GM12878 (cell line): ENCODE data around the gene BMF. TPM values are rescaled to one million over a fixed set of nuclear protein-coding genes. Genes with fewer than 3 reads are reported as not detected.
A peak's percentile ranks its signal among the peaks of the same experiment; 100 is the strongest.

Source experiments
- BACH1 ChIP-seq: fragments of 450-650 bp; IDR thresholded peaks from 2 replicates; pipeline ENCODE4 v1.6.1; 2017; ENCODE audit warnings: mild to moderate bottlenecking, borderline replicate concordance
- CUX1 ChIP-seq: IDR thresholded peaks from 2 replicates; pipeline ENCODE4 v1.6.1; 2012; ENCODE audit warnings: improper control_type of control experiment, low read depth, low read length; ENCODE audit not compliant: insufficient replicate concordance
- E2F8 ChIP-seq: fragments of 450-650 bp; IDR thresholded peaks from 2 replicates; pipeline ENCODE4 v1.6.1; 2018; ENCODE audit warnings: mild to moderate bottlenecking, low read depth, moderate library complexity; ENCODE audit not compliant: partially characterized antibody
- EGR1 ChIP-seq, 2 experiments: IDR thresholded peaks; 1 replicate in 1 of 2; 2 replicates in 1 of 2; pipeline ENCODE4 v1.6.1; 2011 to 2012; ENCODE audit warnings: low read depth in 2 of 2, low read length in 2 of 2, borderline replicate concordance in 1 of 2, mild to moderate bottlenecking in 1 of 2, moderate library complexity in 1 of 2
- ELK1 ChIP-seq: IDR thresholded peaks from 2 replicates; pipeline ENCODE4 v1.6.1; 2012; ENCODE audit warnings: low read depth, low read length, improper control_type of control experiment
- GATAD2B ChIP-seq: fragments of 450-650 bp; conservative IDR thresholded peaks from 2 replicates; pipeline ENCODE4 v1.6.1; 2017; ENCODE audit warnings: low read depth, mild to moderate bottlenecking, moderate library complexity
- JUNB ChIP-seq: IDR thresholded peaks from 2 replicates; pipeline ENCODE4 v1.6.1; 2016; ENCODE audit warnings: antibody characterized with exemption, mild to moderate bottlenecking
- NRF1 ChIP-seq: conservative IDR thresholded peaks from 2 replicates; pipeline ENCODE4 v1.6.1; 2011; ENCODE audit warnings: mild to moderate bottlenecking, low read depth, low read length, improper control_type of control experiment
- RELB ChIP-seq: fragments of 450-650 bp; IDR thresholded peaks from 2 replicates; pipeline ENCODE4 v1.6.1; 2017; ENCODE audit warnings: low read depth, mild to moderate bottlenecking, moderate library complexity
- SUZ12 ChIP-seq: fragments of 200-600 bp; sonication (generic); IDR thresholded peaks from one replicate; pipeline ENCODE4 v1.6.1; 2018; ENCODE audit warnings: antibody characterized with exemption, mild to moderate bottlenecking; ENCODE audit not compliant: unreplicated experiment
- ZNF622 ChIP-seq: fragments of 450-650 bp; IDR thresholded peaks from 2 replicates; pipeline ENCODE4 v1.6.1; 2017; ENCODE audit warnings: mild to moderate bottlenecking, inconsistent platforms
- ZNF687 ChIP-seq: fragments of 450-650 bp; IDR thresholded peaks from 2 replicates; pipeline ENCODE4 v1.6.1; 2017; ENCODE audit warnings: mild to moderate bottlenecking, moderate library complexity
- polyA plus RNA-seq, 11 experiments: library from polyadenylated mRNA; depleted of rRNA in 4 of 11; unstranded in 6 of 11; stranded (reverse) in 5 of 11; fragments of >200 nt; fragmentation: Nextera tagmentation in 4 of 11; fragmentation: Illumina TruSeq in 1 of 11; extraction: Ambion mirVana in 4 of 11; extraction: Trizol in 1 of 11; gene quantifications; 1 replicate in 1 of 11; 2 replicates in 10 of 11; pipeline versions ENCODE4 v1.2.1 to v1.2.3, GENCODE V29; 2011 to 2016; ENCODE audit warnings: inconsistent platforms in 2 of 11, missing spikeins in 2 of 11, low read depth in 1 of 11
- total RNA-seq, 4 experiments: library from RNA; depleted of rRNA in 3 of 4; stranded (reverse); fragments of >200 nt in 3 of 4; fragmentation: Illumina TruSeq in 1 of 4; extraction: Trizol in 1 of 4; gene quantifications; 2 replicates each; pipeline versions ENCODE4 v1.2.1 to v1.2.3, GENCODE V29; 2013 to 2021

The BMF gene
- total and polyA plus RNA-seq, 10 of the 15 experiments (the other 5 are each of a cell fraction or from before 2014, with no cell fraction given), result 0.82 to 34.9 (median 16.9) TPM

GRCh38 chr15:40108855-40109735 is at the start of gene BMF (continued):
- TF ChIP-seq ELK1, result no peak
- TF ChIP-seq E2F8, result no peak
- no peak for TF ChIP-seq ZNF622
- TF ChIP-seq EGR1 (IDR thresholded peaks at IDR 0.05; ENCODE audit: borderline replicate concordance in 1 of 2, low read depth in 2 of 2, low read length in 2 of 2), result peak in 1 of 2 experiments; percentile 24; a peak in 1 of 3 replicates
- TF ChIP-seq JUNB, result peak; percentile 100
- TF ChIP-seq GATAD2B, result no peak
- TF ChIP-seq RELB, result peak; percentile 94
- no peak for TF ChIP-seq NRF1
- TF ChIP-seq SUZ12, result no peak
- TF ChIP-seq ZNF687, result no peak; the same call in 1 of the 2 replicates
- no peak for TF ChIP-seq BACH1
- no peak for TF ChIP-seq CUX1
